ENCODE results near the gene ABHD16A.

The ABHD16A gene

GRCh38 chr6:31689249-31690110 is 13.6 kb downstream of the ABHD16A start:
- DNase-seq (ENCODE audit: low spot score) = no peak

- no peak for DNase-seq (ENCODE audit: low spot score)
Measured at GRCh38 chr6:31687860-31688693, 15.0 kb downstream of the ABHD16A start.

- no peak for DNase-seq (ENCODE audit: low spot score)
Measured at GRCh38 chr6:31687321-31687720, 15.8 kb downstream of the ABHD16A start.

DNA sequence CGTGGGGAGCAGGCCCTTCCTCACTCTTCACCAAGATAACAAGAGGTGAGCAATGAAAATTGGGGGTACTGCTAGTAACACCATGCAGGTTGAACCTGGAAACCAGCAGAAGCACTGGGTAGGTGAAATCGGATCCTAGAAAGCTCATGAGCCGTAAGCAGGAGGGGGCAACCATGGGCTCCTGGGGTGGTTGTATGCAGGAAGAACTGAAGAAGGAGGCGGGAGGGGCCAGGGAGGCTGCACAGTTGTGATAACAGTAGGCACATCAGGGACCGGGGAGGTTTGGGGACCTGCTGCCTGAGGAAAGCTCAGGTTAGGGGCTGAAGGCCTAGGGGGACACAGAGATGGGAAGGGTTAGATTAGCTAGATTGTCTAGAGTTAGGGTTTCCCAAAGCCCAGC is 16.6 kb downstream of the ABHD16A start:
- no peak for DNase-seq (ENCODE audit: low spot score)

DNA sequence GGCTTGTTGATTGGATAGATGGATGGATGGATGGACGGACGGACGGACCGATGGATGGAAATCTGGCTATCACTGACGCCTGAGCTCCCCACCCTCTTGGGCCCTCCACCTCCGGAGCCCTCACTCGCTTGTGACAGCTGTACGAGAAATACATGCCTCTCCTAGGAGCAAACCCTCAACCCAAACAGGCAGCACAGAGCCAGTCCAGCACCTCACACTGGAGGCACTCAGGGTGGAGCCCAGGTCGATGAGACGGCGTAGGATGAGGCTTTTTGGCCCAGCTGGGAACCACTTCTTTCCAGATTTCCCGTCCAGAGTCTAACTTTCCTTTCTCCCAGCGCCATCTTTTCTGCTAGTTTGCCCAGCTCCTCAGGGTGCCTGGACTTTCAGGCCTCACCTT is 19.5 kb downstream of the ABHD16A start:
- no peak for DNase-seq (ENCODE audit: low spot score)

DNA sequence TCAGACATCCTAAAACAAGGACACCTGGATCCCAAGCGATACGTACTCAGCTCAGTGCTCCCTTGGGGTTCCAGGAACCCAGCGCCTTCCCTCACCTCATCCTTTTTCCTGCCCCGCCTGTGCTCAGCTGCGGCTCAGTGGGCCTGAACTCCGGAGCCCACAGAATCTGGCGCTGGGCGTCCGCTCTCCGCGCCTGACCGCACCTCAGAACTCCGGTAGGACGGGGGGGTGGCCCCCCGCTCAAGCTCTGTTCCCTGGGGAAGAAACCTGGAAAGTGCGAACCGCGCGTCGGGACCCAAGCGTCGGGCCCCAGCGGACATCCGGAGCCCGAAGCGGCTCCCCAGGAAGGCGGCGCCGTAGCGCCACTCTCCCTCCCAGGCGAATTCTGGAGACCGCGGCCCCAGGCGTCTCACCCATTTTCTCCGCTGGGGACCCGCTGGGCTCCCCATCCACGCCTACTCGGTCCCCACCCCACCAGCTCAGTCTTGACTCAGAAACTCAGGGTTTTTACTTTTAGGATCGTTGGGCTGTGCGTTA is 21.9 kb downstream of the ABHD16A start:
- no peak for DNase-seq (ENCODE audit: low spot score)

DNA sequence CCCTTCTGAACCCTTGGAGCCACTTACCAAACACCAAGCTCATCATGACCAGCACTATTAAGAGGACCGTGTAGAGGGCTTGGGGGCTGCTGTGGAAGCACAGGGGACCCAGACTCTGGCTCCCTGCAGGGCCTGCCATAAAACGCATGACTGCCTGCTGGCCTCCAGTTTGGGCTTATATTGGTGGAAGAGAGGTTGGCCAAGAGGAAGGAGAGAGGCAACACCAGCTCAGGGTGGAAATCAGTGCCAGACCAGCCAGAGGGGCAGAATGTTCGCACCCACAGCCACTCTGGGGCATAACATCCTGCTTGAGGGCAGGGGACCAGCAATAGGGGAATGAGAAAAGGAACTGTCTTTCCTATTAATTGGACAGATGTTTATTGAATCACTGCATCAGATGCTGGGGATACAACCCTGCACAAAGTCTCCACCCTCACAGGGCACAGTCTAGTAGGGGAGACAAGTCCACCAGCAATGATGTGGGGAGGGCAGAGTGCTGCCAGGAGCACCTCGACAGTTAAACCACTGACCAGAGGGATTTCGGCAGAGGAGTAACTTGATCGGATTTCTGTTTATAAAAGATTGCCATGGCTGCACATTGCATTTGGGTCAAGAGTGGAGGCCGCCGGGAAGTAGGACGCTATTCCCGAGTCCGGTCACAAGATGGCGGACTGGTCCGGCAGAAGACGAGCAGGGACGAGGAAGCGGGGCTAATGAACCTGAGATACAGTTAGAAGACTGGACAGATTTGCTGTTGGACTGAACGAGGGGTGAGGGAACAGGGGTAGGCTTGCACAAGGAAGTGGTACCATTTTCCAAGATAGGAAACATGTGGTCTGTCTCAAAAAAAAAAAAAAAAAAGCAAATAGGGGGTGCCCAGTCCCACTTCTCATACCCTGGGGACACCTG is 22.6 kb downstream of the ABHD16A start, which contains the start of gene LY6G5C:
TSS of gene LY6G5C (minus strand) at position 842 of the 909 bp plus-strand sequence. CDS start at position 148, 694 bp downstream.
- peak; percentile 85 for DNase-seq (ENCODE audit: low spot score)

- DNase-seq (ENCODE audit: low spot score) = no peak
Measured at GRCh38 chr6:31677955-31678354, 25.2 kb downstream of the ABHD16A start.

- no peak for DNase-seq (ENCODE audit: low spot score)
Measured at GRCh38 chr6:31676904-31677303, 26.2 kb downstream of the ABHD16A start.

- no peak for DNase-seq (ENCODE audit: low spot score)
Measured at GRCh38 chr6:31676322-31676903, 26.7 kb downstream of the ABHD16A start.

DNA sequence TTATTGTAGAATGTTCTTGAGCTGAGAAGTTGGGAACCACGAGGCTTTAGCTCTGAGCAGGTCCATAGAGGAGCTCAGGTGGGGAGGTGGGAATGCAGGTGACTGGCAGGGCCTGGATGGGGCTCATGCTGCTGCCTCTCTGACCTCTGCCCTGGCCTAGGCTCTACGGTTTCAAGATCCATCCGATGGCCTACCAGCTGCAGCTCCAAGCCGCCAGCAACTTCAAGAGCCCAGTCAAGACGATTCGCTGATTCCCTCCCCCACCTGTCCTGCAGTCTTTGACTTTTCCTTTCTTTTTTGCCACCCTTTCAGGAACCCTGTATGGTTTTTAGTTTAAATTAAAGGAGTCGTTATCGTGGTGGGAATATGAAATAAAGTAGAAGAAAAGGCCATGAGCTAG is 33.4 kb downstream of the ABHD16A start, which contains the start of gene LY6G5B:
TSS of gene LY6G5B (plus strand) at position 301 of the 400 bp plus-strand sequence. CDS start 975 bp downstream, outside the sequence.
- no peak for DNase-seq (ENCODE audit: low spot score)

GRCh38 chr6:31666337-31666965 is 36.7 kb downstream of the ABHD16A start:
- no peak for DNase-seq (ENCODE audit: low spot score)

- peak; percentile 99 for DNase-seq (ENCODE audit: low spot score)
Measured at GRCh38 chr6:31665501-31666336, 37.4 kb downstream of the ABHD16A start, which contains the start of gene CSNK2B. CSNK2B (plus strand) TSS chr6:31666080; CDS start chr6:31666832, 752 bp downstream.

DNA sequence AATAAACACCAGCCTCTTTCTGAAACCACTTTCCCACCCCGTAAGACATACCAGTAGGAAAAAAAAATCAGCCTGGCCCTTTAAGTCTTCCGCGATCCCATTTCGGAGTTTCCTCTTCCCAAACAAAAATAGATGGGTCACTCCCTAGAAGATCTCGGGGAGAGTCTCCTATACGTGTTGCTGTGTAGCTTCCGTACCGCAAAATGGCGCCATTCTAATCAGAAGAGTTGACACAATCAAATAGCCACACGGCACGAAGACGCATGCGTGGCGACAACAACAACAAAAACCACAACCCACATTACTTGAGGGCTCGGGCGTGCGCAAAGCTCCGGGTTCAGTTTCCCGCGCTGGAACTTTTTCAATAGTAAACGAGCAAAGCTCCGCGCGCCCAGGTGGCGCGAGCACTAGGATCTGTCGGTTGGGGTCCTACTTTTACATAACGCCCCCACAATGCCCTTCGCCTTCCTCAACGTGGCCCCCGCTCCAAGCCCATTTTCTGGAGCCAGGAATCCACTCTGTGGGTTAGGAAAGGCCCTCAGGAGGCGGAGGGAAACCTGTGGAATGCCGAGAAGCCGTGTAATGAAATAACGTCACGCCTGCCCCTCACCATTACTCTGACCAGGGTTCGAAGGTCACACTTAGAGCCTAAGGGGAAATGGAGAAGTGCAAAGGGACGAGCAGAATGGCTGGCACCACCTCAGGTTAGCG is 38.2 kb downstream of the ABHD16A start, which contains the start of gene GPANK1:
TSS of gene GPANK1 (minus strand) at position 208 of the 711 bp plus-strand sequence. CDS start 519 bp downstream, outside the sequence.
- DNase-seq (ENCODE audit: low spot score) = peak; percentile 94

DNA sequence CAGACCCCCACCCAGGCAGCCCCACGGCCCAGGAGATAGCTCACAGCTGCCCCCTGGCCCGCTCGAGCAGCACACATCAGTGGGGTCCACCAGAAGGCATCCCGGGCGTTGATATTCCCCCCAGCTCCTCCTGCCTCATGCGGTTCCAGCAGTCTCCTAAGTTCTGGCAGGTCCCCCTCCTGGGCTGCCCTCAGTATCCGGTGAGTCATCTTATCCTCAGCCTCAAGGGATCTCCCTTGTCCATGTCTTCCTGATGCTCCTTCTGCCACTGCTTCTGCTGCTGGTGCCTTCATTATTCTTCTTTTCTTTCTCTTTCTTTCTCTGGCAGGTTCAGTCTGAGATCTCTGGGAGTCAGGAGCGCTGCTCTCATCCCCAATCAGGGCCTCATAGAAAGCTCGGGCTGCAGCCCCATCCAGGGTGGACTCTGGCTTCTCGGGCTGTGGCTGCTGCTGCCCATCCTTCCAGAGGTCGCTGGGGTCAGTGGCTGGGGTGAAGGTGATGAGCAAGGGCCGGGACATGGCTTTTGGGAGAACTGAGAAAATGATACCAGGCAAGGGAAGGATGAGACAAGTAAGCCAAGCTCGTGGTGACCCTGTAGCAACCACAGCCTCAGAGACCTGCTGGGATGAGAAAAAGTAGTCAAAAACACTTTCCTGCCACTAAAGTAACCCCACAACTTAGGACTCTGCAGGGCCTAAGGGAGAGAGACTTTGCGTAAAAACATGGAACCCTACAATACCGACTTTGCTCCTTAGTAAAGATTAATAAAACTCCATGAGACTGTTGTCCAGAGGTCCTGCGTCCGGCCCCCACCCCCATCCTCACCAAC is 38.9 kb downstream of the ABHD16A start:
- peak; percentile 78 for DNase-seq (ENCODE audit: low spot score)

DNA sequence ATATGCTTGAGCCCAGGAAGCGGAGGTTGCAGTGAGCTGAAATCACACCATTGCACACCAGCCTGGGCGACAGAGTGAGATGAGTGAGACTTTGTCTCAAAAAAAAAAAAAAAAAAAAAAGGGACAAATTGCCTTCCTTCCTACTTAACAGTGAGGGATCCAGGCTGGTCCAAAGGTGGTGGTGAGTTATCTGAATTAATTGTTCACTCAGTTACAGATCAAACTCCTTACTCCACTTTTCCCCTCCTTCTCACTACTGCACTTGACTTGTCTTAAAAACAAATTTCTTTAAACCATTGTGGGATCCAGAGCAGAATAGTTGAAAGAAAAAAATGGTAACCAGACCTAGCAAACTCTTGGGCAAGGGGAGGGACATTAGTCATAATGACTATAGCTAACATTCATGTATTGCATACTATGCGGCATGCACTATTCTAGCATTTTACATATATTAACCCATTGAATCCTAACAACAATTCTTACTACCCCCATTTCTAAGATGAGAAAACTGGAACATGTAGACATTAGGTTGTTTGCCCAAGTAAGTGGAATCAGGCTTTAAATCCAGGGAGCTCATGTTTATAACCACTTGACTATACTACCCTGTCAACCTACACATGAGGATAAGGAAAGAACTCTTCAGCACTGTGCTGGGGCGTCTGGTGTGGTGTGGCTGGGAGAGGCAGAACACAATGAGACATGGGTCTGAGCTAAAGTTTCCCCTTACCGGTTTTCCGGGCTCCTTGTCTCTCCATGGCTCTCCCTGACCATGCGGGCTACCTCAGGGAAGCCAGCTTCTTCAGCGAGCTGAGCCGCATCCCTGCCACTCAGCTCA is 39.8 kb downstream of the ABHD16A start:
- DNase-seq (ENCODE audit: low spot score) = no peak

Measured in COLO829 (cell line).